DMS 273 (cell line): ENCODE data around the gene GRIN1.
A peak's percentile ranks its signal among the peaks of the same experiment; 100 is the strongest.
"Not testable (repeated sequence)": the region's sequence is repeated elsewhere in the genome, so short reads cannot be mapped to it uniquely, and the experiment has no call there.

ENCODE experiments used
- DNase-seq: peaks from one replicate; lab custom pipeline; 2025; ENCODE audit not compliant: unreplicated experiment; lab: John Stamatoyannopoulos, UW

GRIN1 gene

GRCh38 chr9:137110911-137111787, 27.8 kb upstream of the GRIN1 start:
- no peak for DNase-seq

- no peak for DNase-seq
Observed at GRCh38 chr9:137111788-137112563, 27.0 kb upstream of the GRIN1 start.

- DNase-seq = no peak
Observed at GRCh38 chr9:137112564-137113384, 26.2 kb upstream of the GRIN1 start.

GRCh38 chr9:137113385-137114159, 25.4 kb upstream of the GRIN1 start:
- no peak for DNase-seq

GRCh38 chr9:137114220-137114612, 24.7 kb upstream of the GRIN1 start:
- DNase-seq = no peak

- DNase-seq = peak; percentile 76
Observed at GRCh38 chr9:137114613-137115393, 24.2 kb upstream of the GRIN1 start, which contains the start of gene DPP7. TSS of gene DPP7 (minus strand) at chr9:137114733. CDS start at chr9:137114713, 20 bp downstream.

GRCh38 chr9:137115394-137116026, 23.4 kb upstream of the GRIN1 start:
- DNase-seq = no peak

GRCh38 chr9:137116027-137116507, 22.9 kb upstream of the GRIN1 start:
- no peak for DNase-seq

- no peak for DNase-seq
Observed at GRCh38 chr9:137116728-137117127, 22.2 kb upstream of the GRIN1 start.

GRCh38 chr9:137117269-137117731, 21.7 kb upstream of the GRIN1 start:
- DNase-seq = no peak

- DNase-seq = not testable (repeated sequence)
Observed at GRCh38 chr9:137118092-137118603, 20.8 kb upstream of the GRIN1 start.

GRCh38 chr9:137121927-137122795, 16.8 kb upstream of the GRIN1 start:
- not testable (repeated sequence) for DNase-seq

GRCh38 chr9:137122796-137123467, 16.0 kb upstream of the GRIN1 start:
- DNase-seq = not testable (repeated sequence)

GRCh38 chr9:137123468-137123837, 15.5 kb upstream of the GRIN1 start:
- DNase-seq = no peak

GRCh38 chr9:137123952-137124462, 14.9 kb upstream of the GRIN1 start:
- DNase-seq = not testable (repeated sequence)

GRCh38 chr9:137126786-137127185, 12.2 kb upstream of the GRIN1 start:
- no peak for DNase-seq
